Embryonic facial prominence (tissue), 1 donor: ENCODE measurements around the gene TRIO.
"Not testable (repeated sequence)": the region's sequence is repeated elsewhere in the genome, so short reads cannot be mapped to it uniquely, and the experiment has no call there.

ENCODE experiments used
- DNase-seq: peaks from one replicate; pipeline ENCODE4 v3.0.0-alpha.2; 2016; ENCODE audit errors: extremely low spot score

TRIO gene

GRCh38 chr5:14388741-14389140 is 245.6 kb downstream of the TRIO start:
- no peak for DNase-seq

DNA sequence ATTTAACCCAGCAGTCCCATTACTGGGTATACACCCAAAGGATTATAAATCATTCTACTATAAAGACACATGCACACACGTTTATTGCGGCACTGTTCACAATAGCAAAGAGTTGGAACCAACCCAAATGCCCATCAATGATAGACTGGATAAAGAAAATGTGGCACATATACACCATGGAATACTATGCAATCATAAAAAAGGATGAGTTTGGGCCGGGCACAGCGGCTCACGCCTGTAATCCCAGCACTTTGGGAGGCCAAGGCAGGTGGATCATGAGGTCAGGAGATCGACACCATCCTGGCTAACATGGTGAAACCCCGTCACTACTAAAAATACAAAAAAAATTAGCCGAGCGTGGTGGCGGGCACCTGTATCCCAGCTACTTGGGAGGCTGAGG is 249.4 kb downstream of the TRIO start:
- DNase-seq: not testable (repeated sequence)

DNA sequence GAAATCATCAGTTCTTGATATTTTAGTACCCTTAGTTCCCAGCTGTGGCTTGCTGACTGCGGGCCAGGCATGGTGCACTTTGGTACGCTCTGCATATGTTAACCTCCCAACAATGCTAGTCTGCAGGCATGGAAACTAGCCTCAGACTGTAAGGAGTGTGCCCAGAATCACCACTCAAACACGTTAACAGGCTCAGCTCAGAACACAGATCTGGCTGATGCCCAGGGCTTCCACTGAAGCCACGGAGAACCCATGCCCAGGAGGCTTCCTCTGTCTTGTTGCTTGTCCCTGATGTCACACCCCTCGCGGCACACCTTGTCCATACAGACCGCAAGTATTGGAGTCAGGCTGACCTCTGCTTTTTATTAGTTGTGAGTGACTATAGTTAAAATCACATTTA is 251.2 kb downstream of the TRIO start:
- DNase-seq: no peak

DNA sequence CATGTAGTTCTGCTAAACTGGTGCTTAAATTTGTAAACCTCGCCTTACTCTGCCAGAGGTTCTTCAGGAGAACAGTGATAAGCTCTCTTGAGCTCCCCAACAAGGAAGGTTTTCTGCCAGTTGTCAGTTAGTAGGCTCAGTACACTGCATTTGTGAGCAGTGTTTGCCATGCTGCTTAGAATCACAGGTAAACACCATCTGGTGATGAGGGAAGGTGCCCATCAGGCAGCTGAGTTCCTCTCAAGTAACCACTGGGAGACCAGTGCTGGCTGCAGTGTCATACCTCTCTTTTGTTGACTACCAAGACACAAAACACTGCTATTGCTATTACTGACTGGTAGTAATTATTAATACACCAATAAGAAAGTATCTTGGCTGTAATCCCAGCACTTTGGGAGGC is 252.3 kb downstream of the TRIO start:
- DNase-seq: no peak

DNA sequence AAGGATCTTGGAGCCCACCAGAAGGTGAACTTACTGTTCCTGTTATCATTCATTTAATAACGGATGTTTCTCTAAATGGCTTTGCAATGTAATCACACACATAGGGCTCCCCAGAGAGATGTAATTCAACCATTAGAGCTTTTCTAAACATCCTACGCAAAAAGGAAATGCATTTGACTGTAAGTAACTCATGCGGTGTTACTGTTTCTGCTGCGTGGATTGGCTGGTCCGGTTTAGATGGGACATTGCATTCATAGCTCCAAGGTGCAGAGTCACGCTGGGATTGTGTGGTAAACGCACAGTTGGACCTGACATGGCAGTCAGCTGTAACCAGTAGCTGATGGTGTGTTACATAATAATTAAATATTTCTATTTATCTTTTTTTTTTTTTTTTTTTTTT is 252.9 kb downstream of the TRIO start:
- DNase-seq: no peak

DNA sequence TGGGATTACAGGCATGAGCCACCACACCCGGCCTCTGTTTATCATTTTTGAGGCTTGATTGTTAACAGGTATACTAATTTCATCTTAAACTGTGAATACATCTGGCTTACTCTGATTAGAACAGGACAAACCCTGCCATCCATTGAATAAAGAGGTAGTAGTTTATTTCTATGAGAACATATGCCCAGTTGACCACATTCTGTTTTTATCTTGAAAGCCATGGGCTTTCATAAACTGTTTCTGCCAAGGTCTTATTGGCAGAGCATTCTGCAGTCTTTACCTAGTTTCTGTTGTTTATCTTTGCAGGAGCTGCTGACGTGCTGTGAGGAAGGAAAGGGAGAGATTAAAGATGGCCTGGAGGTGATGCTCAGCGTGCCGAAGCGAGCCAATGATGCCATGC is 253.6 kb downstream of the TRIO start:
- DNase-seq: no peak

GRCh38 chr5:14397717-14398116 is 254.6 kb downstream of the TRIO start:
- no peak for DNase-seq

GRCh38 chr5:14399054-14399692 is 256.0 kb downstream of the TRIO start:
- DNase-seq: no peak

DNA sequence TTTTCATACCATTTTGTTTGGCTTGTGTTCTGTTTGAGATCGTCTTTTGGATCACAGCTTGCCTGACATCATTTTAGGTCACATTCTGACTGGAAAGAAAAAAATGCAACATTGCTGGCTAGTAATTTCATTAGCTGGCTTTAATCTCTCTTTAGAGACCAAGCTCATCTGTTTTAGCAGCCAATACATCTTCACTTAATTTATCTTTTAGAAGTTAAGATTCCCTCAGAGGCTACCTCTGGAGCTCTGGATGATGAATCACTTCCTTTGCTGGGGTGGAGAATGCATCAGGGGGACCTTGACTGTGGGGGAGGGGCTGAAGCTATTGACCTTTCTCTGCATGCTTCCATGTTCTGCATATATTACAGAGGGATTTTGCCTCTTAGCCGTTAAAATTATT is 256.9 kb downstream of the TRIO start:
- no peak for DNase-seq

DNA sequence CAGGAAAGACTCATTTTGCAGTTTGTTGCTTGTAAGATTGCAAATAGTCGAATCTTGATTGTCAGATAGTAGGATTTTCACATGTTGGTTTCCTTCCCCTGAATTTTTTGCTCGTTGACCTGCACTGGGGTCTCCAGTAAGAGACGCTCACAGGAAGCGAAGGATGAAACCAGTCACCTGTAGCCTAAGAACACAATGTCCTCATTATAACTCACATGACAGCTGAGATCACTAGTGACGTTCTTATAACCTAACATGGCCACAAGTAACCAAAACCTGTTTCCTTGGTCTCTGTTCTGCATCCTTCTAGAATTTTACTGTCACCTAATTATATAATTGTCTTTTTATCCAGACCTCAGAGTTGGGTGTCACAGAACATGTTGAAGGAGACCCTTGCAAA is 257.5 kb downstream of the TRIO start:
- no peak for DNase-seq

GRCh38 chr5:14401639-14402038 is 258.5 kb downstream of the TRIO start:
- DNase-seq: no peak

GRCh38 chr5:14402424-14402823 is 259.3 kb downstream of the TRIO start:
- no peak for DNase-seq

GRCh38 chr5:14404780-14405179 is 261.6 kb downstream of the TRIO start:
- DNase-seq: no peak

DNA sequence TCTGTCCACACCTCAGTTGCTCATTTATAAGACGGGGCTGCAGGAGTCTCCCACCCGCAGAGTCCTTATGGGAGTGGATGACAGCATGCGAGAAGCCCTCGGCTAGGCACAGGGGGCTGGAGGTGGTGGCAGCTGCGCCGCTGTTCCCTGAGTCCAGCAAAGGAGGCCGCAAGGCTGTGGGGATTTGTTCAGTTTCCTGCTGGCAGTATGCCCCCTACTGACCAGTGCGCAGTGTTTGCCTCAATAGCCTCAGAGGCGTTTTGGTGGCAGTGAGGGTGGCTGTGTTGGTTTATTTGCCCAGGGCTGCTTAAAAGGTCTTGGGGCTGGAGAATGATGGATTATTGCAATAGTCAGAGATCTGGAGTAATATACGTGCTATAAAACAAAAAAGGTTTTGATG is 262.1 kb downstream of the TRIO start:
- DNase-seq: no peak

DNA sequence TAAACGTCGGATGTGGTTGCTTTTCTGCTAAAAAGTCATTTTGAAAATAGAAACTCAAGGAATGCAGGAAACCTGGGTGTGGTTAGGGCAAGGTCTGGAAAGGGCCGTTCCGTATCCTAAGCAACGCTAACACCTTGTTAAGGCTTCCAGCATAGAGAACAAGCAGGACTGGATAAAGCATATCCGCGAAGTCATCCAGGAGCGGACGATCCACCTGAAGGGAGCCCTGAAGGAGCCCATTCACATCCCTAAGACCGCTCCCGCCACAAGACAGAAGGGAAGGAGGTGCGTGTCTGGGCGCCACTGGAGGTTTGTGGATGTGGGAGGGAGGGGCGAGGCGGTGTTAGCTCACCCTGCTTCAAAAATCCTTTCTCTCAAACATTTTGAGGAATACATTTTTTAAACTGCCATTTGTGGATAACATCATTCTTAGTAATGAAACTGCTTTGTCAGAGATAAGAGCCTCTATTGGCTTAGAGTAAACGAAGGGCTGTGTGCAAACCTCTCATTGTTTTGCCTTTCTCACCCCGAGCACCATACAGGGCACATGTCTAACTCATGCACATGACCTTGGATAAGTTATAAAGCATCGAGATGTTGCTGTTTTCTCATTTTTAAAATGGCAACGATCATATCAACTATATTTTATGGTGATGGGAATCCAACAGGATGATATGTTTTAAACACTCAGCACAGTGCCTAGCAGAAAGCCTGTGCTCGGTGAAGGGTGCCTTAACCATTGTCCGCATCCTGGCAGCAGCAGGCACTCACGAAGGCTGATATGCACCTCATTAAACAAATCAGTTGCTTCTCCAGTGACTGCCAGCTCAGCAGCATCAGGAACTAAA is 262.8 kb downstream of the TRIO start:
- no peak for DNase-seq

DNA sequence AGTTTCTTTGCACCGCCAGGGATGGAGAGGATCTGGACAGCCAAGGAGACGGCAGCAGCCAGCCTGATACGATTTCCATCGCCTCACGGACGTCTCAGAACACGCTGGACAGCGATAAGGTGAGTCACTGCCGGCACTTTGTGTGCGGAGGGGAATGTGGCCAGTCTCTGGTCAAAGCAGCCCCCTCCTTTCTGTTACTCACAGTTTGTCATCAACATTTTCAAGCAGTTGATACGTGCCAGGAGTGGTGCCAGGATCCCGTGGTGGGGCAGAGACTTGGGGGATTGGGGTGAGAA is 263.4 kb downstream of the TRIO start:
- no peak for DNase-seq

- no peak for DNase-seq
These were observed 263.9 kb downstream of the TRIO start for GRCh38 chr5:14407051-14407450.

DNA sequence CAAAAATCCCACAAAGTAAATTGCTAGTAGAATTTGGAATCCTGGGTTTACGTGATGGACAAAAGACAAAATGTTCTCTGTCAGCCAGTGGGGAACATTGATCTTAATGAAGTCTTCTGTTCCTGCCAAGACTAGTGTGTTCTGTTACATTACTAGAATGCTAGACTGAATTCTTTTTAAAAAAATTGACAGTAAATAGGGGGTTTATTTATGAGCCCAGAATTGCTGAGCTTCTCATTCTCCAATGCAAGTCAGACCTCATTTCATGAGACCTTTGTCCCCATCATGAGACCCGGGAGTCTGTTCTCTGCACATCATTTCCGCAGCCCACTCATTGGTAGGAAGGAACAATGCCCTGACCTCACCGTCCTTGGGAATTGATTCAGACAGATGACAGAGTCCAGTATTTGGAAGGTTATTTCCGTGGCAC is 264.6 kb downstream of the TRIO start:
- no peak for DNase-seq

- no peak for DNase-seq
These were observed 265.9 kb downstream of the TRIO start for GRCh38 chr5:14408969-14409586.

- DNase-seq: no peak
These were observed 266.9 kb downstream of the TRIO start for GRCh38 chr5:14410068-14410393.

- DNase-seq: no peak
These were observed 267.5 kb downstream of the TRIO start for GRCh38 chr5:14410394-14411201.

DNA sequence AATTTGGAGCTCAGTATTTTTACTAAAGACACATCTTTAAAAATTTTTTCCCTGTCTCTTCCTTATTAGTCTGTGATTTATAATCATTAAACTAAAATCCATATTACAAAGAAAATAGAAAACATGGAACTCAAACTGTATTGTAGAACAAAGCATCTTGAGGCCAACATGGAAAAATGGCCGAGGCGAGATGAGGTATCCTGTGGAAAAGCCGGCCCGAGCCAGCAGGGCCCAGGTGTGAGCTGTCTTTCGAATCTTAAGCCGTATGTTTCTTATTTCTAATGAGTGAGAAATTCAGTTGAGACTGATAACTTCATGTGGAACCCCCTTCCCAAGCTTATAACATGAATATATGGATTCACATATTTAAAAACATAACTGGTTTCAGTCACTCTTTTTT is 268.1 kb downstream of the TRIO start:
- DNase-seq: no peak
